Measurements from ENCODE around the gene SGK1.

SGK1 gene

GRCh38 chr6:134267917-134268361 lies 50.0 kb downstream of the SGK1 start (continued):
- TF ChIP-seq ZBTB21 (tag by site-specific recombination; IDR thresholded peaks at IDR 0.05) (no peak), PRDM6 (tag by site-specific recombination; IDR thresholded peaks at IDR 0.05) (peak; percentile 51; the same call in 1 of the 2 replicates), ZNF19 (tag by site-specific recombination; IDR thresholded peaks at IDR 0.05; ENCODE audit: low read depth) (no peak), ZNF513 (tag by site-specific recombination; IDR thresholded peaks at IDR 0.05) (no peak), ZNF580 (tag by site-specific recombination; IDR thresholded peaks at IDR 0.05) (no peak)

GRCh38 chr6:134266776-134267175 lies 51.1 kb downstream of the SGK1 start:
- CTCF ChIA-PET, result interaction anchor here (0.6 kb wide), 1 partner anchor 318 kb away, joined by 3 read pairs; no protein-coding TSS in a partner anchor

More at GRCh38 chr6:134266776-134267175, 51.1 kb downstream of the SGK1 start:
- peaks cover 6% of the 10 kb centered on the region; the same call in 1 of the 2 replicates for H3K4me1 ChIP-seq (ENCODE audit: control insufficient read depth, insufficient read depth, low read length)
- no peaks in the 10 kb centered on the region for H3K36me3 ChIP-seq (ENCODE audit: control insufficient read depth in 2 of 2, insufficient read depth in 1 of 2, low read length in 2 of 2)
- POLR2A ChIA-PET, result no interaction called here
- no peak for TF ChIP-seq ZNF280C (tag by site-specific recombination; IDR thresholded peaks at IDR 0.05)
- TF ChIP-seq ZBTB20 (tag by site-specific recombination; IDR thresholded peaks at IDR 0.05), result no peak
- no peak for TF ChIP-seq ZNF677 (tag by site-specific recombination; IDR thresholded peaks at IDR 0.05)
- no peak for TF ChIP-seq ZNF555 (tag by site-specific recombination; conservative IDR thresholded peaks at IDR 0.05)
- no peak for TF ChIP-seq FEZF1 (tag by site-specific recombination; IDR thresholded peaks at IDR 0.05)
- no peak for TF ChIP-seq ZNF639 (tag by site-specific recombination; IDR thresholded peaks at IDR 0.05)
- no peak for TF ChIP-seq PRDM4 (tag by site-specific recombination; IDR thresholded peaks at IDR 0.05)
- no peak for TF ChIP-seq ZXDB (tag by site-specific recombination; IDR thresholded peaks at IDR 0.05)
- no peak for TF ChIP-seq SCRT2 (tag by site-specific recombination; IDR thresholded peaks at IDR 0.05)
- no peak for TF ChIP-seq ATF2 (tag by site-specific recombination; IDR thresholded peaks at IDR 0.05; ENCODE audit: low read depth)
- no peak for TF ChIP-seq GFI1B (tag by site-specific recombination; IDR thresholded peaks at IDR 0.05)
- no peak for TF ChIP-seq ZSCAN5A (tag by site-specific recombination; IDR thresholded peaks at IDR 0.05)
- no peak for TF ChIP-seq ZNF530 (tag by site-specific recombination; IDR thresholded peaks at IDR 0.05; ENCODE audit: low read depth)
- TF ChIP-seq ZNF341 (tag by site-specific recombination; IDR thresholded peaks at IDR 0.05; ENCODE audit: low read depth), result no peak
- no peaks in the 10 kb centered on the region for H3K9me3 ChIP-seq (ENCODE audit: control insufficient read depth, insufficient read depth, low read depth, low read length)
- no peak overlapping the region for H3K4me3 ChIP-seq (ENCODE audit: low read depth, low read length)
- no peak overlapping the region for H3K27ac ChIP-seq (ENCODE audit: extremely low read depth, low read depth, low read length)

Measured in HEK293 (cell line).